DND-41 (cell line): Measurements from ENCODE around the gene CENPC.
A peak's percentile ranks its signal among the peaks of the same experiment; 100 is the strongest.

Source experiments
- ATAC-seq: fragments of 200-7000 bp; cut with Tn5 transposase; 3 replicates; pipeline ENCODE4 v1.9.1; 2021; ENCODE audit warnings: low read depth; ENCODE audit not compliant: insufficient read depth
- DNase-seq: peaks from one replicate; pipeline ENCODE4 v3.0.0-alpha.2; 2020
- H2AFZ ChIP-seq: 2 replicates; pipeline ENCODE4 v1.6.0; 2012; ENCODE audit warnings: low read depth, low read length
- H3K27ac ChIP-seq: 2 replicates; pipeline ENCODE4 v1.5.1; 2012; ENCODE audit warnings: low read length, inconsistent platforms
- H3K27me3 ChIP-seq: fragments of 200-600 bp; sonication (generic); 2 replicates; pipeline ENCODE4 v1.6.0; 2012; ENCODE audit warnings: low read length, mild to moderate bottlenecking, inconsistent platforms; ENCODE audit not compliant: insufficient read depth, poor library complexity
- H3K36me3 ChIP-seq: 2 replicates; pipeline ENCODE4 v1.5.1; 2012; ENCODE audit warnings: low read length, inconsistent platforms; ENCODE audit not compliant: insufficient read depth
- H3K4me1 ChIP-seq: 2 replicates; pipeline ENCODE4 v1.5.1; 2012; ENCODE audit warnings: mild to moderate bottlenecking, low read length; ENCODE audit not compliant: insufficient read depth
- H3K4me2 ChIP-seq: 2 replicates; pipeline ENCODE4 v1.6.0; 2012; ENCODE audit warnings: mild to moderate bottlenecking, moderate library complexity, low read length, inconsistent platforms; ENCODE audit not compliant: insufficient read depth
- H3K4me3 ChIP-seq, 2 experiments: fragments of 200-600 bp in 1 of 2; shearing (Covaris generic) in 1 of 2; 2 replicates each; pipeline ENCODE4 v1.5.1; 2012 to 2016; ENCODE audit warnings: inconsistent platforms in 2 of 2, low read length in 2 of 2, mild to moderate bottlenecking in 2 of 2, low read depth in 1 of 2, moderate library complexity in 1 of 2
- H3K79me2 ChIP-seq: 2 replicates; pipeline ENCODE4 v1.6.0; 2012; ENCODE audit warnings: low read length, inconsistent platforms; ENCODE audit not compliant: insufficient read depth
- H3K9ac ChIP-seq: 2 replicates; pipeline ENCODE4 v1.6.0; 2012; ENCODE audit warnings: low read depth, mild to moderate bottlenecking, inconsistent platforms, low read length, moderate library complexity
- H3K9me3 ChIP-seq: 2 replicates; pipeline ENCODE4 v1.5.1; 2012; ENCODE audit warnings: low read length, moderate library complexity, mild to moderate bottlenecking, inconsistent platforms; ENCODE audit not compliant: insufficient read depth, severe bottlenecking
- H4K20me1 ChIP-seq: 2 replicates; pipeline ENCODE4 v1.6.0; 2012; ENCODE audit warnings: low read length; ENCODE audit not compliant: insufficient read depth
- EZH2 ChIP-seq: IDR thresholded peaks from 3 replicates; pipeline ENCODE4 v1.6.1; 2012; ENCODE audit warnings: borderline replicate concordance, low read depth, mild to moderate bottlenecking, moderate library complexity, low read length, inconsistent platforms; ENCODE audit not compliant: severe bottlenecking
- TF ChIP-seq, protein P1 (sequence below): IDR thresholded peaks from 2 replicates; pipeline ENCODE4 v1.5.1; 2012; ENCODE audit warnings: borderline replicate concordance, low read length, moderate library complexity, mild to moderate bottlenecking; ENCODE audit not compliant: poor library complexity, severe bottlenecking; ENCODE audit errors: extremely low read depth

CENPC gene, protein sequence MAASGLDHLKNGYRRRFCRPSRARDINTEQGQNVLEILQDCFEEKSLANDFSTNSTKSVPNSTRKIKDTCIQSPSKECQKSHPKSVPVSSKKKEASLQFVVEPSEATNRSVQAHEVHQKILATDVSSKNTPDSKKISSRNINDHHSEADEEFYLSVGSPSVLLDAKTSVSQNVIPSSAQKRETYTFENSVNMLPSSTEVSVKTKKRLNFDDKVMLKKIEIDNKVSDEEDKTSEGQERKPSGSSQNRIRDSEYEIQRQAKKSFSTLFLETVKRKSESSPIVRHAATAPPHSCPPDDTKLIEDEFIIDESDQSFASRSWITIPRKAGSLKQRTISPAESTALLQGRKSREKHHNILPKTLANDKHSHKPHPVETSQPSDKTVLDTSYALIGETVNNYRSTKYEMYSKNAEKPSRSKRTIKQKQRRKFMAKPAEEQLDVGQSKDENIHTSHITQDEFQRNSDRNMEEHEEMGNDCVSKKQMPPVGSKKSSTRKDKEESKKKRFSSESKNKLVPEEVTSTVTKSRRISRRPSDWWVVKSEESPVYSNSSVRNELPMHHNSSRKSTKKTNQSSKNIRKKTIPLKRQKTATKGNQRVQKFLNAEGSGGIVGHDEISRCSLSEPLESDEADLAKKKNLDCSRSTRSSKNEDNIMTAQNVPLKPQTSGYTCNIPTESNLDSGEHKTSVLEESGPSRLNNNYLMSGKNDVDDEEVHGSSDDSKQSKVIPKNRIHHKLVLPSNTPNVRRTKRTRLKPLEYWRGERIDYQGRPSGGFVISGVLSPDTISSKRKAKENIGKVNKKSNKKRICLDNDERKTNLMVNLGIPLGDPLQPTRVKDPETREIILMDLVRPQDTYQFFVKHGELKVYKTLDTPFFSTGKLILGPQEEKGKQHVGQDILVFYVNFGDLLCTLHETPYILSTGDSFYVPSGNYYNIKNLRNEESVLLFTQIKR

DNA sequence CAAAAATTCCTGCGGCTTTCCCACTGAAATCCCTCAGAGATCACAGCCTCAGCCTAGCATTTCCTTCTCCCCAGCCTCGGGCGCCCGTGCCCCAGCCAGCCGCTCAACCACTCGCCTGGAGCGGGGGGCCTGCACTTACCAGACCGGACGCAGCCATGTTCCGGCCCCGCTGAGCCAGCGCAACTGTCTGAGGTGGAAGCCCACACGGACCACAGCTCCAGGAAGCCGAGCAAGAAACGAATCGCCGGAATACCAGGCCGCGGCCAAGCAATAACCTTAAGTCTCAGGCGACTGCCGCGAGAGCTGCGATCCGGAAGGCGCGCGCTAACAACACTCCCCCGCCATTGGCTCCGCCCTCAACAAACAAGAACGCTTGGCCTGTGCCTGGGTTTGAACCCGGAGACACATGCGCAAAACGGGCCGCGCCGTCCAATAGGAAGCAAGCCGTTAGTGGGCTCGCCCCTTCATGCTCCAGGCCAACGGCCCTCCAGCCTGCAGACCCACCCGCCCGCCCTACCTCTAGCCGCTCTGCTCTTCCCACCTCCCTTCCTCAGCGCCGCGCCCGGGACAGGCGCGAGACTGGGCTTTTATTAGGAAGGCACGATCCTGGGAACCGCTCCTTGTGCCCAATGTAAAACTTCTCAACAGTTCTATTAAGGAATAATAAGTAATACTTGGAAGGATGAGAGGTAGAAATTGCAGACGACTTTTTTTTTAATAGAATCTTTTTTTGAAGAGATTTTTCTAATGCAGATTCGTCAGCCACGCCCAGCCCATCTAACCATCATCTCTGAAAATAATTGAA lies at the start of gene CENPC:
CENPC (minus strand) TSS at position 305 of the 805 bp plus-strand sequence; CDS start at position 157, 148 bp downstream.
- no peak for TF ChIP-seq EZH2
- TF ChIP-seq, protein P1, sequence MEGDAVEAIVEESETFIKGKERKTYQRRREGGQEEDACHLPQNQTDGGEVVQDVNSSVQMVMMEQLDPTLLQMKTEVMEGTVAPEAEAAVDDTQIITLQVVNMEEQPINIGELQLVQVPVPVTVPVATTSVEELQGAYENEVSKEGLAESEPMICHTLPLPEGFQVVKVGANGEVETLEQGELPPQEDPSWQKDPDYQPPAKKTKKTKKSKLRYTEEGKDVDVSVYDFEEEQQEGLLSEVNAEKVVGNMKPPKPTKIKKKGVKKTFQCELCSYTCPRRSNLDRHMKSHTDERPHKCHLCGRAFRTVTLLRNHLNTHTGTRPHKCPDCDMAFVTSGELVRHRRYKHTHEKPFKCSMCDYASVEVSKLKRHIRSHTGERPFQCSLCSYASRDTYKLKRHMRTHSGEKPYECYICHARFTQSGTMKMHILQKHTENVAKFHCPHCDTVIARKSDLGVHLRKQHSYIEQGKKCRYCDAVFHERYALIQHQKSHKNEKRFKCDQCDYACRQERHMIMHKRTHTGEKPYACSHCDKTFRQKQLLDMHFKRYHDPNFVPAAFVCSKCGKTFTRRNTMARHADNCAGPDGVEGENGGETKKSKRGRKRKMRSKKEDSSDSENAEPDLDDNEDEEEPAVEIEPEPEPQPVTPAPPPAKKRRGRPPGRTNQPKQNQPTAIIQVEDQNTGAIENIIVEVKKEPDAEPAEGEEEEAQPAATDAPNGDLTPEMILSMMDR = no peak
- peak within 1 kb of the TSS; percentile 93 for H2AFZ ChIP-seq
- H3K9ac ChIP-seq = peak within 1 kb of the TSS; percentile 88
- ATAC-seq (peak; percentile 96), DNase-seq (peak; percentile 97)
- peak within 1 kb of the TSS; percentile 94 for H3K27ac ChIP-seq
- peaks cover 33% of the 10 kb centered on the region for H3K36me3 ChIP-seq
- no peaks in the 10 kb centered on the region for H3K27me3 ChIP-seq
- peak within 1 kb of the TSS; percentile 81 for H3K4me2 ChIP-seq
- H3K4me1 ChIP-seq = peaks cover 49% of the 10 kb centered on the region
- H3K9me3 ChIP-seq = no peaks in the 10 kb centered on the region
- H3K4me3 ChIP-seq = peak within 1 kb of the TSS; percentile 75 to 87
- peaks cover 62% of the 10 kb centered on the region for H3K79me2 ChIP-seq
- H4K20me1 ChIP-seq = 0 out of 2 replicates have a peak, but pooled peaks cover 7% of the 10 kb centered on the region

DNA sequence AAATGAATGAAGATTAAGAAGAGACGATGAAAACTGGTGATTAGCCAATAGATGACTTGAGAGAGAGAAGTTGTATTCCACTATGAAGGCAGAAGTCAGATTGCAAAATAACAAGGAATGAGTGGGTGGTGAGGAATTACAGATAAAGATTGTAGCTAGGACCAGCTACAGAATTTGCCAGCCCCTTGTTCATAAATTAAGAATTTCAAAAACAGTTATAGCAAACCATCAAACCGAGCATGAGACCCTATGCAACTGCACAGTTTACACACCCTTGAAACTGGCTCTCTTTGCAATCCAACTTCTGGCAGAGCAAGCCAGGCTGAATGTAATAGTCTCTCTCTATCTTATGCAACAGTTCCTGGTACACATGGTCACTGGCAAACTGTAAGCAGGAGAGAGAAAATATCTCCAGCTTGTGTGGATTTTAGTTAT lies 48.5 kb upstream of the CENPC start:
- no peak for ATAC-seq
- Histone ChIP-seq H3K4me1 (no peaks in the 10 kb centered on the region), H3K4me3 (no peak overlapping the region), H3K79me2 (no peaks in the 10 kb centered on the region), H3K27me3 (no peaks in the 10 kb centered on the region), H4K20me1 (no peaks in the 10 kb centered on the region), H3K9me3 (no peaks in the 10 kb centered on the region), H3K4me2 (no peak overlapping the region), H3K27ac (no peak overlapping the region), H3K36me3 (no peaks in the 10 kb centered on the region), H3K9ac (no peak overlapping the region), H2AFZ (no peak overlapping the region)
- TF ChIP-seq, protein P1 = no peak
- TF ChIP-seq EZH2 = no peak
- no peak for DNase-seq

DNA sequence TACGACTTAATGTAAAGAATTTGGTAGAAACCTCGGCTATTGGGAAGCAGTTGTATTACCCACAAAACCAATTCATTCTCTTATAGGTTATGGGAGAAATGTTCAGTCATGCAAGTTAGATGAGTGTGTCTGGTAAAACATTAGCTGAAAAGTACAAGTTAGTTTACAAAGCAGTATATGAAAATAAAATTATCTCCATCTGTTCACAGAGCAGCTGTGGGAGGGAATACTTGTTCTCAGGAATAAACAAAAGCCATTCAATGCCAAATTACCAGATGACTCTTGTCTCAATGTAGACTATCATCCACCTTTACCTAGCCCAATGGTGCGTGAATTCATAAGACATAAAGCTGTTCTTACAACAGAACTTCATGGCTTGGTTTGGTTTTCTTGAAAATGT lies 41.9 kb upstream of the CENPC start:
- no peak for TF ChIP-seq EZH2
- TF ChIP-seq, protein P1 = no peak
- Histone ChIP-seq H4K20me1 (no peaks in the 10 kb centered on the region), H2AFZ (no peak overlapping the region)

More for the DNA sequence above, 41.9 kb upstream of the CENPC start:
- ATAC-seq (no peak), DNase-seq (no peak)
- Histone ChIP-seq H3K4me1 (peaks cover 7% of the 10 kb centered on the region), H3K4me2 (no peak overlapping the region), H3K4me3 (no peak overlapping the region), H3K27ac (no peak overlapping the region), H3K79me2 (no peaks in the 10 kb centered on the region), H3K27me3 (no peaks in the 10 kb centered on the region), H3K9me3 (no peaks in the 10 kb centered on the region), H3K36me3 (no peaks in the 10 kb centered on the region), H3K9ac (no peak overlapping the region)
